B cell (primary cell): ENCODE data around the gene CNOT6L.

Experiments used
- CTCF ChIP-seq: fragments of 200-600 bp; IDR thresholded peaks from one replicate; pipeline ENCODE4 v1.8.0; 2022; ENCODE audit warnings: antibody characterized with exemption, mild to moderate bottlenecking
- EZH2 ChIP-seq: IDR thresholded peaks from 2 replicates; pipeline ENCODE4 v1.6.1; 2012; ENCODE audit warnings: borderline replicate concordance, low read depth, mild to moderate bottlenecking, moderate library complexity, low read length; ENCODE audit not compliant: insufficient read depth, poor library complexity, severe bottlenecking

GRCh38 chr4:77783895-77784294 is 35.3 kb downstream of the CNOT6L start:
- TF ChIP-seq CTCF, result no peak
- no peak for TF ChIP-seq EZH2
